Body of pancreas (tissue), 4 donors: ENCODE data around the gene RAB40A. TPM values are rescaled to one million over a fixed set of nuclear protein-coding genes. Genes with fewer than 3 reads are reported as not detected.
"Not testable (repeated sequence)": the region's sequence is repeated elsewhere in the genome, so short reads cannot be mapped to it uniquely, and the experiment has no call there.

ENCODE experiments used
- ATAC-seq: fragments of 150-250 bp; one replicate; pipeline ENCODE4 v1.9.1; 2016
- DNase-seq, 4 donors: peaks; one replicate each; pipeline ENCODE4 v3.0.0-alpha.2; 2019
- H3K27ac ChIP-seq, 4 donors: fragments of 200-600 bp; sonication (generic); 1 replicate in 3 of 4; 2 replicates in 1 of 4; pipeline versions ENCODE4 v1.5.1 to v1.6.1; 2016 to 2019; ENCODE audit warnings: mild to moderate bottlenecking in 1 of 4, mixed read lengths in 1 of 4, moderate library complexity in 1 of 4
- H3K27me3 ChIP-seq, 2 donors: fragments of 200-600 bp; sonication (generic); one replicate each; pipeline ENCODE4 v1.6.0; 2016; ENCODE audit warnings: mild to moderate bottlenecking in 1 of 2
- H3K36me3 ChIP-seq, 2 donors: fragments of 200-600 bp; sonication (generic); replicated peaks in 1 of 2; 2 replicates each; pipeline ENCODE4 v1.5.1; 2016; ENCODE audit warnings: low read depth in 2 of 2; ENCODE audit not compliant: insufficient read depth in 1 of 2
- H3K4me1 ChIP-seq: fragments of 200-600 bp; sonication (generic); one replicate; pipeline ENCODE4 v1.6.0; 2016
- H3K4me3 ChIP-seq, 2 donors: fragments of 200-600 bp; sonication (generic); 1 replicate in 1 of 2; 2 replicates in 1 of 2; pipeline ENCODE4 v1.5.1; 2016 to 2019
- H3K9me3 ChIP-seq, 3 donors: fragments of 200-600 bp; sonication (generic); 1 replicate in 2 of 3; 2 replicates in 1 of 3; pipeline ENCODE4 v1.5.1; 2016
- POLR2A ChIP-seq, 3 donors: fragments of 450-650 bp; IDR thresholded peaks; one replicate each; pipeline ENCODE4 v1.6.1; 2016; ENCODE audit warnings: antibody characterized with exemption in 3 of 3, mild to moderate bottlenecking in 2 of 3
- WGBS, 2 donors: methylation state at CpG; one replicate each; pipeline ENCODE4 v1.1.5; 2017; 5-methylcytosine and 5-hydroxymethylcytosine counted together
- intact Hi-C: fragments of 100-400 bp; cut with DNase I; formaldehyde crosslinking; loops from one replicate; pipeline ENCODE4 v1.15.1; 2023
- total RNA-seq, 2 donors: library from RNA; depleted of rRNA; stranded (reverse); fragments of >200 nt; gene quantifications; one replicate each; pipeline ENCODE4 v1.1.0, GENCODE V29; 2016
- TF ChIP-seq, protein P1 (sequence below), 7 experiments: fragments of 450-650 bp in 4 of 7; fragments of 200-600 bp in 3 of 7; sonication (generic) in 3 of 7; IDR thresholded peaks; one replicate each; pipeline ENCODE4 v1.5.1; 2016 to 2019; ENCODE audit warnings: antibody characterized with exemption in 7 of 7

The RAB40A gene
- total RNA-seq, 2 donors from 2014 or later: 0.52 TPM; not detected in 1

DNA sequence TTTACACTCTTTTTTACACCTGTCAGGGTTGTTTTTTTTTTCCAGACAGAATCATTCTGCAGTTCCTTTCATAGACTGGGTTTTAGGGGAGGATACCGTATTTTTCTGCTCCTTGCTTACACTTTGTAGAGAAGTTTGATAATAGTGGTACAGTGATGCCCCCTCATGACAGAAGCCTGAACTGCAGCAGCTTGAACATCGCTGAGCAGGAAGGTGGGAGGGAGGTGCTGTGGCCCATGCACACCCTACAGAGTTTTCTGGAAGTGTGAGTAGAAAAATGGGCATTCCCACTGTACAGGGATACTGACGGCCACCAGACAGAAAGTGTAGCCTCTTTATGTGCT, 54.5 kb downstream of the RAB40A start:
- 0% methylated on average over 2 to 3 of the region's 3 CpGs for WGBS, 2 donors

DNA sequence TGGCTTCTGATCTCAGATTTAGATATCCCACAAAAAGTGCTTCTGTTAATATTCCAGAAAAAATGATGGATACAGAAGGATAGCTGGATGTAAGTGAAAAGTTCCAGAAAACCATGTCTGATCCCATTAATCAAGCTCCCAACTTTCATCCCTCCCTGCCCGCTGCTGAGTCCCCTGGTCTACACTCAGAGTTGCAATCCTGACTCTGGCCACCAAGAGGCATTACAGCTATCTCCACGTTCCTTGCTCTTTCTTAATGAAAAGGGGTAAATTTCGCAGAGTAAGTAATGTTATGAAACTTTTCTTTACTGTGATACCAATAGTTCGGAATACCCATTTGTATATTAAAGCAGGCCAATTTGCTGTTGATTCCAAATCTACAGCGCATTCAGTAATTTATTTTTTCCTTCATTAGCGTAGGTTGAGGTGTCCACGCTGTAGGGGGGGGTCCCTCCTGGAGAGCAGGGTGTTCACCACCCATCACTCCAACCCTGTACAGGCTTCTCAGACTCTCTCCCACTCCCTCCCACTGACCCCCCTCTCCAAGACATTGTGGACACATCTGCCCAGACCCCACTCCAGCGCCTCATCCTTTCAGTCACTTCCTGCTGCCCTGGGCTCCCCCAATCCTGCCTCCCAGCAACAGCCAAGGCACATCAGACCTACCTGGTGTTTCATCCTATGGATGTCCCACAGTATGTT, 55.1 kb downstream of the RAB40A start:
- H3K4me1 ChIP-seq: no peaks in the 10 kb centered on the region
- no peaks in the 10 kb centered on the region for H3K36me3 ChIP-seq
- H3K27me3 ChIP-seq: no peaks in the 10 kb centered on the region
- no peaks in the 10 kb centered on the region for H3K9me3 ChIP-seq
- 36 to 55% methylated on average over 8 of the region's 8 CpGs for WGBS, 2 donors
- no peak overlapping the region for H3K4me3 ChIP-seq
- DNase-seq (peak in 3 of 4 donors; percentile 13 to 41 (median 17)), ATAC-seq (peak; percentile 63)
- TF ChIP-seq, protein P1, sequence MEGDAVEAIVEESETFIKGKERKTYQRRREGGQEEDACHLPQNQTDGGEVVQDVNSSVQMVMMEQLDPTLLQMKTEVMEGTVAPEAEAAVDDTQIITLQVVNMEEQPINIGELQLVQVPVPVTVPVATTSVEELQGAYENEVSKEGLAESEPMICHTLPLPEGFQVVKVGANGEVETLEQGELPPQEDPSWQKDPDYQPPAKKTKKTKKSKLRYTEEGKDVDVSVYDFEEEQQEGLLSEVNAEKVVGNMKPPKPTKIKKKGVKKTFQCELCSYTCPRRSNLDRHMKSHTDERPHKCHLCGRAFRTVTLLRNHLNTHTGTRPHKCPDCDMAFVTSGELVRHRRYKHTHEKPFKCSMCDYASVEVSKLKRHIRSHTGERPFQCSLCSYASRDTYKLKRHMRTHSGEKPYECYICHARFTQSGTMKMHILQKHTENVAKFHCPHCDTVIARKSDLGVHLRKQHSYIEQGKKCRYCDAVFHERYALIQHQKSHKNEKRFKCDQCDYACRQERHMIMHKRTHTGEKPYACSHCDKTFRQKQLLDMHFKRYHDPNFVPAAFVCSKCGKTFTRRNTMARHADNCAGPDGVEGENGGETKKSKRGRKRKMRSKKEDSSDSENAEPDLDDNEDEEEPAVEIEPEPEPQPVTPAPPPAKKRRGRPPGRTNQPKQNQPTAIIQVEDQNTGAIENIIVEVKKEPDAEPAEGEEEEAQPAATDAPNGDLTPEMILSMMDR (IDR thresholded peaks at IDR 0.05): peak in 4 of 7 experiments; percentile 16 to 41 (median 24)
- no peak for TF ChIP-seq POLR2A (IDR thresholded peaks at IDR 0.05)
- no peak overlapping the region for H3K27ac ChIP-seq
- intact Hi-C loops: no loop called here

More for the DNA sequence above, 54.5 kb downstream of the RAB40A start:
- Histone ChIP-seq H3K27ac (no peak overlapping the region), H3K36me3 (no peaks in the 10 kb centered on the region), H3K4me1 (no peaks in the 10 kb centered on the region), H3K27me3 (no peaks in the 10 kb centered on the region), H3K9me3 (no peaks in the 10 kb centered on the region), H3K4me3 (no peak overlapping the region)
- peak; percentile 71 to 84 (median 76) for DNase-seq
- TF ChIP-seq, protein P1 (IDR thresholded peaks at IDR 0.05): peak; percentile 22 to 76 (median 66)
- TF ChIP-seq POLR2A (IDR thresholded peaks at IDR 0.05): no peak
- peak; percentile 95 for ATAC-seq
- intact Hi-C loops: loop anchor here (5.0 kb wide), 1 partner anchor 127 kb away; no protein-coding TSS in a partner anchor

DNA sequence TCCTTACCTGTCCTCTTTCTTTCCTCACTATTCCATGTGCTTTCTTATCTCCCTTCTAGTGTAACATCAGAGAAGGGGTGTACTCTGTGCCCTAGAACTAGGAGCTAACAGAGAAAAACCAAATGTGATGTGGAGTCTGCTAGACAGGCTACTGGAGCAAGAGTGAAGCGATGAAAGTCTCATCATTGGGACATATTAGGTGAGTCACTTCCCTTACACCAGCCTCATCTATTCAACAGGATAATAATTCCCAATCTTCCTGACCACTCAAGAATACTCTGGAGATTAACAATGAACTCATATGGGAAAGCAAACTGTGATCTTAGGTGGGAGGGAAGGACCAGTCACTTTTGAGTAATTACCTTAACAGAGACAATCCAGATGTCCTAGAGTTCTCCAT, 58.1 kb downstream of the RAB40A start:
- ATAC-seq (no peak), DNase-seq (no peak)
- Histone ChIP-seq H3K9me3 (no peaks in the 10 kb centered on the region), H3K4me3 (no peak overlapping the region), H3K27me3 (no peaks in the 10 kb centered on the region), H3K4me1 (no peaks in the 10 kb centered on the region), H3K27ac (no peak overlapping the region), H3K36me3 (no peaks in the 10 kb centered on the region)
- intact Hi-C loops: no loop called here
- no peak for TF ChIP-seq POLR2A (IDR thresholded peaks at IDR 0.05)
- TF ChIP-seq, protein P1 (IDR thresholded peaks at IDR 0.05): no peak
- 78 to 100% methylated on average over 1 of the region's 1 CpG for WGBS, 2 donors

DNA sequence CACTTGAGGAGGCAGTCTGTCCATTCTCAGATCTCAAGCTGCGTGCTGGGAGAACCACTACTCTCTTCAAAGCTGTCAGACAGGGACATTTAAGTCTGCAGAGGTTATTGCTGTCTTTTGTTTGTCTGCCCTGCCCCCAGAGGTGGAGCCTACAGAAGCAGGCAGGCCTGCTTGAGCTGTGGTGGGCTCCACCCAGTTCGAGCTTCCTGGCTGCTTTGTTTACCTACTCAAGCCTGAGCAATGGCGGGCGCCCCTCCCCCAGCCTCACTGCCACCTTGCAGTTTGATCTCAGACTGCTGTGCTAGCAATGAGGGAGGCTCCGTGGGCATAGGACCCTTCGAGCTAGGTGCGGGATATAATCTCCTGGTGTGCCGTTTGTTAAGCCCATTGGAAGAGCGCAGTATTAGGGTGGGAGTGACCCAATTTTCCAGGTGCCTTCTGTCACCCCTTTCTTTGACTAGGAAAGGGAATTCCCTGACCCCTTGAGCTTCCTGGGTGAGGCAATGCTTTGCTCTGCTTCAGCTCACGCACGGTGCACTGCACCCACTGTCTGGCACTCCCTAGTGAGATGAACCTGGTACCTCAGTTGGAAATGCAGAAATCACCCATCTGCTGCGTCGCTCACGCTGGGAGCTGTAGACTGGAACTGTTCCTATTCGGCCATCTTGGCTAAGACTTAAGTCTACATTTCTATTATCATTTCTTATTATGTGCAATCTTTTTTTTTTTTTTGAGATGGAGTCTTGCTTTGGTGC, 59.1 kb downstream of the RAB40A start:
- H3K27me3 ChIP-seq, H3K9me3 ChIP-seq, intact Hi-C loops, H3K36me3 ChIP-seq, DNase-seq, H3K27ac ChIP-seq, ATAC-seq, H3K4me3 ChIP-seq, H3K4me1 ChIP-seq: not testable (repeated sequence)
- 86 to 96% methylated on average over 6 to 15 of the region's 15 CpGs for WGBS, 2 donors

DNA sequence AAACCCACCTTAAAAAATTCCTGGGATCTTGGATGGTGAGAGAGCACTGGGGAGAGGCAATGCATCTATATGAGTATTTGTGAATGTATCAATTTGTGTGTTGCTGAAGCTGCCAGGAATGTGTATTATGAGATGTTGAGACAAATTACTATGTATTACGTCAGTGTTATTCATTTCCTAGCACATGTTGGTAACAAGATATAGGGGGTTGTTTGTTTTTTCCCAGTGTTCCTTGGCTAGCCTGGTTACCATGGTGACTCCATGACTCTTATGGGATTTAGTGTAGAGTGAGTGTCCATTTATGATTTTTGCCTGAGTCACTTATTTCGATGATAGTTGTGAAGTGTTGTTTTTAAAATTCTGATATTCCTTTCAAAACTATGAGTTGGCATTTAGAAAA, 65.6 kb downstream of the RAB40A start:
- Histone ChIP-seq H3K4me1 (no peaks in the 10 kb centered on the region), H3K27me3 (no peaks in the 10 kb centered on the region), H3K9me3 (no peaks in the 10 kb centered on the region), H3K4me3 (no peak overlapping the region), H3K36me3 (no peaks in the 10 kb centered on the region), H3K27ac (no peak overlapping the region)
- intact Hi-C loops: no loop called here
- DNase-seq (no peak), ATAC-seq (no peak)
- TF ChIP-seq, protein P1 (IDR thresholded peaks at IDR 0.05): no peak
- no peak for TF ChIP-seq POLR2A (IDR thresholded peaks at IDR 0.05)
- 77 to 78% methylated on average over 2 of the region's 2 CpGs for WGBS, 2 donors

Other genes starting within 250 kb of the RAB40A start
- not detected for gene TCEAL5, start 242.7 kb downstream of the RAB40A start, total RNA-seq
- 10 to 100 TPM in 1 of 2 donors, 1 to 10 TPM in 1; 9.9 to 23.9 TPM for gene BEX2, start 208.5 kb downstream of the RAB40A start, total RNA-seq
- 1 to 10 TPM in 1 of 2 donors, under 1 TPM in 1; 0.99 to 2.3 TPM for gene TCEAL7, start 189.2 kb downstream of the RAB40A start, total RNA-seq
- 10 to 100 TPM; 22.3 to 37.9 TPM for gene TCEAL9, start 163.0 kb downstream of the RAB40A start, total RNA-seq
- gene BEX3, start 143.0 kb downstream of the RAB40A start, total RNA-seq: 10 to 100 TPM; 71.9 to 77.3 TPM
- 10 to 100 TPM; 36.8 to 51.4 TPM for gene TCEAL4, start 66.0 kb upstream of the RAB40A start, total RNA-seq
- gene TCEAL3, start 88.5 kb upstream of the RAB40A start, total RNA-seq: 10 to 100 TPM; 21.4 to 21.8 TPM
- gene TCEAL1, start 109.5 kb upstream of the RAB40A start, total RNA-seq: 10 to 100 TPM; 14.8 to 28.0 TPM
- gene MORF4L2, start 167.2 kb upstream of the RAB40A start, total RNA-seq: 100 to 1,000 TPM; 135 to 231 TPM
- gene TMEM31, start 191.4 kb upstream of the RAB40A start, total RNA-seq: not detected